ENCODE data around the gene EXOC7. TPM values are rescaled to one million over a fixed set of nuclear protein-coding genes. Genes with fewer than 3 reads are reported as not detected.

Gene EXOC7
- 100 to 1,000 TPM; 104 to 117 TPM for total RNA-seq

GRCh38 chr17:76103274-76104139 lies at the start of gene EXOC7:
Gene EXOC7 (minus strand): TSS chr17:76103787. CDS start chr17:76103692, 95 bp downstream.
- ATAC-seq (replicated peaks), result peak; percentile 95
- Mint-ChIP-seq H3K27ac (peak within 1 kb of the TSS; percentile 97), H3K4me3 (peak within 1 kb of the TSS; percentile 94), H3K36me3 (ENCODE audit: low read depth) (peaks cover 41% of the 10 kb centered on the region), H3K27me3 (no peaks in the 10 kb centered on the region), H3K4me1 (peaks cover 12% of the 10 kb centered on the region), H3K9me3 (no peaks in the 10 kb centered on the region)

- H3K36me3 Mint-ChIP-seq (ENCODE audit: low read depth), result peaks cover 26% of the 10 kb centered on the region
- no peak overlapping the region for H3K4me3 Mint-ChIP-seq
- H3K27ac Mint-ChIP-seq, result peak overlapping the region; percentile 78
- ATAC-seq (replicated peaks), result no peak
- no peaks in the 10 kb centered on the region for H3K27me3 Mint-ChIP-seq
- H3K9me3 Mint-ChIP-seq, result no peaks in the 10 kb centered on the region
- peaks cover 7% of the 10 kb centered on the region for H3K4me1 Mint-ChIP-seq
These were observed 49.6 kb upstream of the EXOC7 start for GRCh38 chr17:76153202-76153601.

- peaks cover 7% of the 10 kb centered on the region for H3K4me1 Mint-ChIP-seq
- H3K4me3 Mint-ChIP-seq, result no peak overlapping the region
- H3K27me3 Mint-ChIP-seq, result no peaks in the 10 kb centered on the region
- ATAC-seq (replicated peaks), result no peak
- peaks cover 21% of the 10 kb centered on the region for H3K36me3 Mint-ChIP-seq (ENCODE audit: low read depth)
- H3K27ac Mint-ChIP-seq, result peak overlapping the region; percentile 78
- H3K9me3 Mint-ChIP-seq, result no peaks in the 10 kb centered on the region
These were observed 49.0 kb upstream of the EXOC7 start for GRCh38 chr17:76152591-76152990.

- H3K4me1 Mint-ChIP-seq, result peaks cover 7% of the 10 kb centered on the region
- peak overlapping the region; percentile 11 for H3K4me3 Mint-ChIP-seq
- H3K9me3 Mint-ChIP-seq, result no peaks in the 10 kb centered on the region
- ATAC-seq (replicated peaks), result no peak
- H3K27me3 Mint-ChIP-seq, result no peaks in the 10 kb centered on the region
- H3K27ac Mint-ChIP-seq, result peak overlapping the region; percentile 78
- H3K36me3 Mint-ChIP-seq (ENCODE audit: low read depth), result peaks cover 15% of the 10 kb centered on the region
These were observed 48.4 kb upstream of the EXOC7 start for GRCh38 chr17:76151896-76152454.

GRCh38 chr17:76150712-76151622 lies 47.4 kb upstream of the EXOC7 start:
- Mint-ChIP-seq H3K4me1 (peaks cover 9% of the 10 kb centered on the region), H3K27ac (no peak overlapping the region), H3K9me3 (no peaks in the 10 kb centered on the region), H3K27me3 (no peaks in the 10 kb centered on the region), H3K4me3 (no peak overlapping the region), H3K36me3 (ENCODE audit: low read depth) (peaks cover 15% of the 10 kb centered on the region)
- no peak for ATAC-seq (replicated peaks)

GRCh38 chr17:76149214-76149613 lies 45.6 kb upstream of the EXOC7 start:
- Mint-ChIP-seq H3K9me3 (no peaks in the 10 kb centered on the region), H3K27ac (peak overlapping the region; percentile 29), H3K27me3 (no peaks in the 10 kb centered on the region), H3K36me3 (ENCODE audit: low read depth) (peaks cover 15% of the 10 kb centered on the region), H3K4me1 (peaks cover 23% of the 10 kb centered on the region), H3K4me3 (no peak overlapping the region)
- no peak for ATAC-seq (replicated peaks)

GRCh38 chr17:76148015-76148326 lies 44.4 kb upstream of the EXOC7 start:
- no peak for ATAC-seq (replicated peaks)
- Mint-ChIP-seq H3K36me3 (ENCODE audit: low read depth) (peaks cover 15% of the 10 kb centered on the region), H3K4me3 (no peak overlapping the region), H3K27ac (no peak overlapping the region), H3K9me3 (no peaks in the 10 kb centered on the region), H3K4me1 (peaks cover 29% of the 10 kb centered on the region), H3K27me3 (no peaks in the 10 kb centered on the region)

- peaks cover 9% of the 10 kb centered on the region for H3K36me3 Mint-ChIP-seq (ENCODE audit: low read depth)
- no peak for ATAC-seq (replicated peaks)
- no peaks in the 10 kb centered on the region for H3K27me3 Mint-ChIP-seq
- H3K9me3 Mint-ChIP-seq, result no peaks in the 10 kb centered on the region
- peak overlapping the region; percentile 92 for H3K27ac Mint-ChIP-seq
- peaks cover 32% of the 10 kb centered on the region for H3K4me1 Mint-ChIP-seq
- H3K4me3 Mint-ChIP-seq, result no peak overlapping the region
These were observed 43.8 kb upstream of the EXOC7 start for GRCh38 chr17:76147211-76148014.

GRCh38 chr17:76146053-76146851 lies 42.7 kb upstream of the EXOC7 start:
- H3K4me1 Mint-ChIP-seq, result peaks cover 29% of the 10 kb centered on the region
- no peaks in the 10 kb centered on the region for H3K27me3 Mint-ChIP-seq
- ATAC-seq (replicated peaks), result peak; percentile 61
- H3K9me3 Mint-ChIP-seq, result no peaks in the 10 kb centered on the region
- H3K27ac Mint-ChIP-seq, result peak overlapping the region; percentile 92
- H3K36me3 Mint-ChIP-seq (ENCODE audit: low read depth), result peaks cover 6% of the 10 kb centered on the region
- H3K4me3 Mint-ChIP-seq, result peak overlapping the region; percentile 78

- H3K4me1 Mint-ChIP-seq, result peaks cover 29% of the 10 kb centered on the region
- H3K36me3 Mint-ChIP-seq (ENCODE audit: low read depth), result peaks cover 6% of the 10 kb centered on the region
- ATAC-seq (replicated peaks), result peak; percentile 57
- H3K27me3 Mint-ChIP-seq, result peaks cover 2% of the 10 kb centered on the region
- no peaks in the 10 kb centered on the region for H3K9me3 Mint-ChIP-seq
- peak overlapping the region; percentile 92 for H3K27ac Mint-ChIP-seq
- peak overlapping the region; percentile 78 for H3K4me3 Mint-ChIP-seq
These were observed 41.9 kb upstream of the EXOC7 start for GRCh38 chr17:76145231-76146052.

- H3K9me3 Mint-ChIP-seq, result no peaks in the 10 kb centered on the region
- H3K27me3 Mint-ChIP-seq, result peaks cover 6% of the 10 kb centered on the region
- H3K27ac Mint-ChIP-seq, result peak overlapping the region; percentile 74
- no peaks in the 10 kb centered on the region for H3K36me3 Mint-ChIP-seq (ENCODE audit: low read depth)
- peaks cover 29% of the 10 kb centered on the region for H3K4me1 Mint-ChIP-seq
- peak overlapping the region; percentile 70 for H3K4me3 Mint-ChIP-seq
- no peak for ATAC-seq (replicated peaks)
These were observed 39.0 kb upstream of the EXOC7 start for GRCh38 chr17:76142585-76143041.

- Mint-ChIP-seq H3K27ac (peak overlapping the region; percentile 74), H3K4me3 (peak overlapping the region; percentile 70), H3K4me1 (peaks cover 29% of the 10 kb centered on the region), H3K27me3 (peaks cover 6% of the 10 kb centered on the region), H3K9me3 (no peaks in the 10 kb centered on the region), H3K36me3 (ENCODE audit: low read depth) (no peaks in the 10 kb centered on the region)
- ATAC-seq (replicated peaks), result no peak
These were observed 38.5 kb upstream of the EXOC7 start for GRCh38 chr17:76142039-76142584.

All from activated T-helper 17 cell treated with anti-CD3 and anti-CD28 coated beads, Interleukin-2, amount 50 U/mL, for 72 hours (primary cell).